Panc1 (cell line): ENCODE results near the gene PDZD4. TPM values are rescaled to one million over a fixed set of nuclear protein-coding genes. Genes with fewer than 3 reads are reported as not detected.
A peak's percentile ranks its signal among the peaks of the same experiment; 100 is the strongest.

Experiments
- ATAC-seq: fragments of 200-7000 bp; cut with Tn5 transposase; 2 replicates; pipeline ENCODE4 v1.9.1; 2020; ENCODE audit warnings: mild to moderate bottlenecking, moderate library complexity
- BruUV-seq: library from RNA; stranded (reverse); fragments of 400-500 nt; replicated peaks from 2 replicates; lab custom pipeline; 2021; lab: Mats Ljungman, UMichigan
- CTCF ChIA-PET: fragments of 300-600 bp; sonication (Branson Sonifier 250); formaldehyde crosslinking; loops from one replicate; lab custom pipeline; 2022; ENCODE audit warnings: antibody characterized with exemption; lab: Charles Lee
- POLR2A ChIA-PET: fragments of 300-600 bp; sonication (Branson Sonifier 250); formaldehyde crosslinking; loops from one replicate; lab custom pipeline; 2022; ENCODE audit warnings: antibody characterized with exemption; lab: Charles Lee
- DNase-seq: peaks from one replicate; pipeline ENCODE4 v3.0.0-alpha.2; 2010; ENCODE audit warnings: low read depth, low spot score
- H3K27ac ChIP-seq: 2 replicates; pipeline ENCODE4 v1.5.1; 2011; ENCODE audit warnings: mild to moderate bottlenecking, low read length, inconsistent platforms
- H3K27me3 ChIP-seq: fragments of 200-500 bp; sonication (Bioruptor generic); 2 replicates; pipeline ENCODE4 v1.6.0; 2014; ENCODE audit warnings: low read length, inconsistent platforms; ENCODE audit not compliant: control insufficient read depth, insufficient read depth
- H3K36me3 ChIP-seq: fragments of 200-500 bp; sonication (Bioruptor generic); 2 replicates; pipeline ENCODE4 v1.5.1; 2014; ENCODE audit warnings: inconsistent platforms, mild to moderate bottlenecking, low read length, moderate library complexity; ENCODE audit not compliant: control insufficient read depth, insufficient read depth
- H3K4me1 ChIP-seq: 2 replicates; pipeline ENCODE4 v1.5.1; 2011; ENCODE audit warnings: inconsistent platforms, mild to moderate bottlenecking, low read length, moderate library complexity; ENCODE audit not compliant: control insufficient read depth, insufficient read depth
- H3K4me3 ChIP-seq, 2 experiments: 2 replicates each; pipeline ENCODE4 v1.5.1; 2011 to 2012; ENCODE audit warnings: low read depth in 2 of 2, low read length in 2 of 2, mild to moderate bottlenecking in 2 of 2, inconsistent platforms in 1 of 2, moderate library complexity in 1 of 2
- H3K9me3 ChIP-seq: fragments of 200-500 bp; sonication (Bioruptor generic); 2 replicates; pipeline ENCODE4 v1.5.1; 2014; ENCODE audit warnings: low read depth, mild to moderate bottlenecking, inconsistent platforms, low read length, moderate library complexity; ENCODE audit not compliant: control insufficient read depth, insufficient read depth
- CTCF ChIP-seq: fragments of 450-650 bp; IDR thresholded peaks from 2 replicates; pipeline ENCODE4 v1.5.1; 2017; ENCODE audit warnings: mild to moderate bottlenecking
- POLR2AphosphoS5 ChIP-seq: IDR thresholded peaks from 2 replicates; pipeline ENCODE4 v1.6.1; 2012; ENCODE audit warnings: mild to moderate bottlenecking, low read depth, low read length, moderate library complexity
- REST ChIP-seq, 2 experiments: IDR thresholded peaks; 2 replicates each; pipeline ENCODE4 v1.6.1; 2011 to 2012; ENCODE audit warnings: low read depth in 2 of 2, control low read depth in 1 of 2, low read length in 1 of 2, mild to moderate bottlenecking in 1 of 2, moderate library complexity in 1 of 2; ENCODE audit not compliant: insufficient read depth in 1 of 2
- SIN3A ChIP-seq: IDR thresholded peaks from 2 replicates; pipeline ENCODE4 v1.6.1; 2012; ENCODE audit warnings: low read depth, mild to moderate bottlenecking, low read length, moderate library complexity, borderline replicate concordance; ENCODE audit not compliant: insufficient read depth
- TCF7L2 ChIP-seq: IDR thresholded peaks from 2 replicates; pipeline ENCODE4 v1.6.1; 2011; ENCODE audit warnings: mild to moderate bottlenecking, low read depth, low read length, inconsistent platforms
- in situ Hi-C: cut with HindIII; loops from 2 replicates; pipeline ENCODE4 v1.10.0; 2016; ENCODE audit warnings: low sequenced_read_pairs, low pct_unique_long_range_greater_than_20kb
- intact Hi-C: fragments of 100-400 bp; cut with micrococcal nuclease; formaldehyde crosslinking; loops from one replicate; pipeline ENCODE4 v1.10.0; 2022; ENCODE audit not compliant: unreplicated experiment
- total RNA-seq: library from RNA; stranded (reverse); gene quantifications from one replicate; pipeline ENCODE4 v1.2.1, GENCODE V29; 2021; ENCODE audit not compliant: unreplicated experiment

The PDZD4 gene
- total RNA-seq, 1 experiment from 2014 or later, result 37.2 TPM

- H3K27ac ChIP-seq, result no peak overlapping the region
- H3K4me3 ChIP-seq, result no peak overlapping the region
- no peaks in the 10 kb centered on the region for H3K36me3 ChIP-seq
- in situ Hi-C loops, result no loop called here
- no TSS peak for BruUV-seq
- peaks cover 22% of the 10 kb centered on the region for H3K4me1 ChIP-seq
- CTCF ChIA-PET, result interaction anchor here (0.5 kb wide), 1 partner anchor 585 kb away, joined by 3 read pairs; no protein-coding TSS in a partner anchor
- intact Hi-C loops, result no loop called here
- H3K27me3 ChIP-seq, result no peaks in the 10 kb centered on the region
- DNase-seq (no peak), ATAC-seq (peak; percentile 25; the same call in 1 of the 2 replicates)
- POLR2A ChIA-PET, result no interaction called here
- TF ChIP-seq SIN3A, result no peak
- TF ChIP-seq POLR2AphosphoS5, result no peak
- no peak for TF ChIP-seq CTCF
- no peak for TF ChIP-seq REST (IDR thresholded peaks at IDR 0.05; ENCODE audit: insufficient read depth in 1 of 2, low read depth in 2 of 2, low read length in 1 of 2)
- TF ChIP-seq TCF7L2, result no peak
- no peaks in the 10 kb centered on the region for H3K9me3 ChIP-seq
These were observed 13.3 kb downstream of the PDZD4 start for GRCh38 chrX:153816831-153817690.

- no peak overlapping the region for H3K27ac ChIP-seq
- CTCF ChIA-PET, result no interaction called here
- H3K4me1 ChIP-seq, result peaks cover 8% of the 10 kb centered on the region
- no peaks in the 10 kb centered on the region for H3K27me3 ChIP-seq
- ATAC-seq (no peak), DNase-seq (no peak)
- no peak overlapping the region for H3K4me3 ChIP-seq
- no TSS peak for BruUV-seq
- H3K9me3 ChIP-seq, result no peaks in the 10 kb centered on the region
- in situ Hi-C loops, result no loop called here
- TF ChIP-seq CTCF (no peak), REST (IDR thresholded peaks at IDR 0.05; ENCODE audit: insufficient read depth in 1 of 2, low read depth in 2 of 2, low read length in 1 of 2) (no peak), POLR2AphosphoS5 (no peak), TCF7L2 (no peak), SIN3A (no peak)
- POLR2A ChIA-PET, result no interaction called here
- intact Hi-C loops, result no loop called here
- H3K36me3 ChIP-seq, result no peaks in the 10 kb centered on the region
These were observed 15.6 kb downstream of the PDZD4 start for GRCh38 chrX:153814591-153815315.
